Activated naive CD8-positive, alpha-beta T cell treated with anti-CD3 and anti-CD28 coated beads, Interleukin-2, amount 50 U/mL, for 24 hours (primary cell): ENCODE results near the gene SEMA4D.

ENCODE experiments used
- ATAC-seq: fragments of 150-1000 bp; cut with Tn5 transposase; one replicate; pipeline ENCODE4 v1.10.0; 2021
- DNase-seq: peaks from one replicate; pipeline ENCODE4 v3.0.0; 2021
- H3K27ac Mint-ChIP-seq: one replicate; pipeline ENCODE4 v1.8.0; 2021; ENCODE audit warnings: mild to moderate bottlenecking, mixed read lengths
- H3K27me3 Mint-ChIP-seq: one replicate; pipeline ENCODE4 v1.8.0; 2021; ENCODE audit warnings: mixed read lengths
- H3K36me3 Mint-ChIP-seq: one replicate; pipeline ENCODE4 v1.8.0; 2021; ENCODE audit warnings: low read depth, mixed read lengths
- H3K4me1 Mint-ChIP-seq: one replicate; pipeline ENCODE4 v1.8.0; 2021; ENCODE audit warnings: mixed read lengths
- H3K4me3 Mint-ChIP-seq: one replicate; pipeline ENCODE4 v1.8.0; 2021; ENCODE audit warnings: mild to moderate bottlenecking, moderate library complexity, mixed read lengths
- H3K9me3 Mint-ChIP-seq: one replicate; pipeline ENCODE4 v1.8.0; 2021; ENCODE audit warnings: mixed read lengths

The SEMA4D gene

DNA sequence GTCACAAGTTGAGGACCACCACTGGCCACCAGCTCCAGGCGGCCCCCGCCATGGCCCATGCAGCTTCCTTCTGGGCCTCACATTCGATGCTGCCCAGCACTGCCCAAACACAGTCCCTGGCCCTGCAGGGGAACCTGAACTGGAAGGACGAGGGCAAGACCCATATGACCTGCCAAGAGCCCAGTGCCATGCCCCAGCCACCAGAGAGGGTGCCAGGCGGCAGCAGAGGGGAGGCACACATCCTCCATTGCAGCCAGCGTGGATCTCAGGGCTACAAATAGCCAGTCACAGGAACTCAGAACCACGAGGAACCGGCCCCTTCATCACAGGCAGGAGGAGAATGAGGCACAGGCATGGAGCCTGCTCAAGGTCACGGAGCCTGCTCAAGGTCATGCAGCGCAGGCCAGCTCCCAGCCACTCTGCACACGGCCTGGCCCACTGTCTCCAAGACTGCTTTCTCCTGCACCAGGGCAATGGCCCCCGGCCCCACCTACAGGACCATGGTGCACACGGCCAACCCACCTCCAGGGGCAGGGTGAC, 69.6 kb downstream of the SEMA4D start:
- Mint-ChIP-seq H3K4me1 (peaks cover 98% of the 10 kb centered on the region), H3K27ac (peak overlapping the region; percentile 100), H3K4me3 (peak overlapping the region; percentile 68), H3K36me3 (peaks cover 52% of the 10 kb centered on the region), H3K9me3 (no peaks in the 10 kb centered on the region), H3K27me3 (no peaks in the 10 kb centered on the region)
- ATAC-seq (no peak), DNase-seq (no peak)

DNA sequence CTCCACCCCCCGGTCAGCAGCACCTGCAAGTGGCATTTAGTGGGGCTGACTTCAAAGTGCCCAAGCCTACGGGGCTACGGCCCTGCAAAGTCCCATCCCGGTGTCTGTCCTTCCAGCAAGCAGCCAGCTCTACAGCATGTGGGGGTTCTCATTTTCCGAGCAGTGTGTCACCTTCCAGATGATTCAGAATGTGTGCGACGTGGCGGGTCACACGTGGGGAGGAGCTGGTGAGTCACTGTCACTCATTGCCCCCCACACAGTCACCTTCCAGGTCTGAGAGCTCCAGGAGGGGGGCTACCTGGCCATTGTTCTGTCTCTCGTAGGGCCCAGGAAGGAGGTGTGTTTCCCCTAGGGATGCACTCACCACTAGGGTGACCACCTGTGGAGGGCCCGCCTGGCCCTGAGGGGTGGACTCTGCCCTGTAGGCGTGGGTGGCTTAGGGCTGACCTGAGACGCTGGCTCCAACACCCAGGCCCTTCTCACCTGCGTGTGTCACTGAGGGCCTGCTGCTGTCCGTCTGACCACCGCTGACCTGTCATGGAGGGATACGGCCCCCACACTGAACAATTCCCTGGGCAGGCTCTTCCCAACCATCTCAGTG, 70.2 kb downstream of the SEMA4D start:
- Mint-ChIP-seq H3K27me3 (no peaks in the 10 kb centered on the region), H3K36me3 (peaks cover 53% of the 10 kb centered on the region), H3K4me1 (peaks cover 99% of the 10 kb centered on the region), H3K27ac (peak overlapping the region; percentile 100), H3K4me3 (peak overlapping the region; percentile 68), H3K9me3 (no peaks in the 10 kb centered on the region)
- DNase-seq (peak; percentile 86), ATAC-seq (peak; percentile 70)

DNA sequence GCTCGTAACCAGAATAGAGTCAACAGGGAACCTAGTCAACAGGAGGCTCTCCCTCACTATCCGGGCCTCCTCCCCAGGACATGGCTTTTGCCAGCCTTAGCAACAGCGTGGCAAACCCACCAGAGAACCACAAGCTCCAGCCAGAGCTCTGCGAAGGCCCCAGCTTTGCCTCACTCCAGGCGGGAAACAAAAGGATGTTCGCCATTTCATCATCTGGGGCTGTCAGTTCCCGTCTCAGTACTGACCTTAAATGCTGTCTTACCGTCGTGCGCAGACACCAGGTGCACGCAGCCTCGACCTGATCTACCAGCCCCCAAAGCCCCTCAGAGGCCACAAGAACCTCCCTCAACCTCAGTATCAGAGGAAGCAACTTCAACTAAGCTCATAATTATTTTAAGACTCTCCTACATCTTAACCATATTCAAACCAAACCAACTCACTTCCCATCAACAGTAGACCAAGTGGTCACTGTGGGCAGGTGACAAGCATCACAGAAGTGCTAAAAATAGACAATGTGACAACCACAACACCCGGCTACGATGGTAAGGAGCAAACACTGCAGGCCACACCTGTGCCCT, 71.4 kb downstream of the SEMA4D start:
- peak; percentile 66 for DNase-seq

DNA sequence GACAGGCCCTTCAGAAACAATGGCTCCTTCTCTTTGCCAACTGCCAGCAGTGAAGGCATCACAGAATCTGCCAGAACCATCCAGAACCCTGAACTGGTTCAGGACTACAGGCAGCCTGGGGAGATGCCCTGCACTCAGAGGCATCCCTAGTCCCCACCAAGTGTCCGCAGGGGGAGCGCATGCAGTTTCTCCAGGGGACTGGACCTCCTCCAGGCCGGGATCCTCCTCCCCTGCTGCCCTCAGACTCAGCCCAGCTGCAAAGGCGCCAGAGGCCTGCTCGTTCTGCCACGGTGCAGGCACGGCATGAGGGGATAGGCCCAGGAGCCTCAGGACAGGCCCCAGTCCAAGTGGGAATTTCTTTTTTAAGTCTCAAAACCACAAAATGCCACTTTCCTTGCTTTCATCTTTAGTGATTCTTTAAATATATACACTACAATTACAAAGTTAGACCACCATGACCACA, 72.0 kb downstream of the SEMA4D start:
- H3K27ac Mint-ChIP-seq, result peak overlapping the region; percentile 100
- peak; percentile 6 for ATAC-seq
- DNase-seq, result peak; percentile 55
- H3K9me3 Mint-ChIP-seq, result no peaks in the 10 kb centered on the region
- peak overlapping the region; percentile 68 for H3K4me3 Mint-ChIP-seq
- no peaks in the 10 kb centered on the region for H3K27me3 Mint-ChIP-seq
- peaks cover 99% of the 10 kb centered on the region for H3K4me1 Mint-ChIP-seq
- H3K36me3 Mint-ChIP-seq, result peaks cover 60% of the 10 kb centered on the region

More for the DNA sequence above, 71.4 kb downstream of the SEMA4D start:
- Mint-ChIP-seq H3K36me3 (peaks cover 58% of the 10 kb centered on the region), H3K9me3 (no peaks in the 10 kb centered on the region), H3K4me1 (peaks cover 99% of the 10 kb centered on the region), H3K27me3 (no peaks in the 10 kb centered on the region), H3K27ac (peak overlapping the region; percentile 100), H3K4me3 (peak overlapping the region; percentile 68)
- peak; percentile 37 for ATAC-seq

DNA sequence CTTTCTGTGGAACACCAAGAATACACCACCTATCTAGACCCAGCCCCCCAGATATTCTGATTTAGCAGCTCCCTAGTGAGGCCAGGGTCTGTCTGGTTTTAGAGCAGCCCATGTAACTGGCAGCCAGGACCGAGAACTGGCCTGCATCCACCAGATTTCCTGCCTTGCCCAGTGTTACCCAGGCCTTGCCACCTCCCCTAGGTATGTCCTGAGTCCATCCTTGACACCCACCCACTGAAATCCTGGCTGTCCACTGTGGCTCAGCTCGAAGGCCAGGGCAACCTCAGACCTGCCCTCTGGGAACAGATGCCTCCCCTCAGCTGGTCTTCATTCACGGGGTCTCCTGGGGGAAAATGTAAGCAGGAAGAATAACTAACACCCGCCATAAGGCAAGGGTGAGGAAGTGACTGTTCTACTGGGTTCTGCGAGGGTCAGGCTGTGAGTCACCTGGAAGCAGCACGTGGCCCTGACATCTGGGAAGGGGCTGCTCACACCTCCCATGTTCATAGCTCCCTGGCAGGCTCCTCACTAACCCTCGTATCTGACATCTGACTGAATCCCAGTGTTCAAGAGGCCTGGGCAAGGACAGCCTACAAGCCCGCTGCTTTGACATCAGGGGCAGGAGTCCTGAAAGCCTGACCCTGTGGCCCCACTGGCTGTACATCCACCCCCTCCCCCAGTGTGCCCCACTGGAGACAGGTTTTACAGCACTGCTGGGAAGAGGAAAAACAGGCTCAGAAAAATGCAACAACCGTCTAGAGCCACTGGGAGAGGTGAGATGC, 72.7 kb downstream of the SEMA4D start:
- Mint-ChIP-seq H3K36me3 (peaks cover 61% of the 10 kb centered on the region), H3K27me3 (no peaks in the 10 kb centered on the region), H3K9me3 (no peaks in the 10 kb centered on the region), H3K27ac (peak overlapping the region; percentile 100), H3K4me1 (peaks cover 99% of the 10 kb centered on the region), H3K4me3 (peak overlapping the region; percentile 68)
- no peak for ATAC-seq
- DNase-seq, result no peak

DNA sequence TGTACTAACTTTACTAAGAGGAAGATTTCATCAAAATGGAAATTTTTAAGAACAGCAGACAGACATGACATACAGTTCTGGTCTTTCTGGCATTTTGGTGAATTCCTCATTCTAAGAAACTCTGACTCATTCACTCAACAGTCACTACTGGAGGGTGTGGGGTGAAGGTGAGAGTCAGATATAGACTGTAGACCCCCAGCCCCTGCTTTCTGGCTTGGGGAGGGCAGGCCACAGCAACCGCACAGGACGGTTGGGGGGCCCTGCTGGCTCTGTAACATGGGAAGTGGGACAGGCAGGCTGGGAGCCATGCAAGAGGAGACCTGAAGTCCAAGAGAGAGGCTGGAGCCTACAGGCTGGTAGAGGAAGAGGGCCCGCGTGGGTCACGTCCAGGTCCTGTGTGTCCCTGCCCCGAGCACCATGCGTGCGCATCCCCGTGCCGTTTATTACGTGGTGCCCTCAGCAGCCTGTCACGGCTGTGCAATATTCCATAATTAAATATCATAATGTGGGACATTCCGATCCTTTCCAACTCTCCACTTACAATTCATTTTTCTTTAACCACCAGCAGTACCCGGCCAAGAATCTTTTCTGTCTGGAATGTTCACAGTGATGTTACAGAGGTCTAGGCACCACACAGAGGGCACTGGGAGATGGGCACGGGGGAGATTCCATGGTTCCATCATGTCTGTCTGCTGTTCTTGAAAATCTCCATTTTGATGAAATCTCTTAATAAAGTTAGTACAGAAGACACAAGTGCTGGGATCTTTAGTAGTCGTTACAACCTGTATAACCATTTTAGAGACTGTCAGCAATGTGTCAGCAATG, 75.5 kb downstream of the SEMA4D start:
- ATAC-seq (peak; percentile 58), DNase-seq (peak; percentile 76)
- Mint-ChIP-seq H3K4me3 (peak overlapping the region; percentile 77), H3K27me3 (no peaks in the 10 kb centered on the region), H3K4me1 (peaks cover 99% of the 10 kb centered on the region), H3K27ac (peak overlapping the region; percentile 100), H3K36me3 (peaks cover 69% of the 10 kb centered on the region), H3K9me3 (no peaks in the 10 kb centered on the region)

DNA sequence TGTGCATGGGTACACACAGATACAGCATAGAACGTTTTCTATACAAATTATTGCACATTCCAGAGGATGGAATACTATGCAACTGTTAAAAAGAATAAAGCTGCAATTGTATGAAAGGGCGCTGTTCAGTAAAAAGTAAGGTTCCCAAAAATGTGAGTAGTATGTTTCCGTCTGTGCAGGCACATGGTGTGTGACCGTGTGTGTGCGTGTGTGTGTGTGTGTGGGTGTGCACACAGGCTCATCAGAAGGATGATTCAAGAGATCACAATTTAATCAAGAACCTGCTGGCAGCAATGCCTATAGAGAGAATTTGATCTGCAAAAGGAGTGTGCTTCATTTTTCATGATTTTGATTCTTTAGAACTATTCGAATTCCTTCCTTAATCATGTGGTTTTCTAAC, 76.3 kb downstream of the SEMA4D start:
- no peak for ATAC-seq
- Mint-ChIP-seq H3K36me3 (peaks cover 73% of the 10 kb centered on the region), H3K27me3 (no peaks in the 10 kb centered on the region), H3K4me1 (peaks cover 99% of the 10 kb centered on the region), H3K27ac (peak overlapping the region; percentile 100), H3K9me3 (peaks cover 7% of the 10 kb centered on the region), H3K4me3 (peak overlapping the region; percentile 77)
- no peak for DNase-seq

DNA sequence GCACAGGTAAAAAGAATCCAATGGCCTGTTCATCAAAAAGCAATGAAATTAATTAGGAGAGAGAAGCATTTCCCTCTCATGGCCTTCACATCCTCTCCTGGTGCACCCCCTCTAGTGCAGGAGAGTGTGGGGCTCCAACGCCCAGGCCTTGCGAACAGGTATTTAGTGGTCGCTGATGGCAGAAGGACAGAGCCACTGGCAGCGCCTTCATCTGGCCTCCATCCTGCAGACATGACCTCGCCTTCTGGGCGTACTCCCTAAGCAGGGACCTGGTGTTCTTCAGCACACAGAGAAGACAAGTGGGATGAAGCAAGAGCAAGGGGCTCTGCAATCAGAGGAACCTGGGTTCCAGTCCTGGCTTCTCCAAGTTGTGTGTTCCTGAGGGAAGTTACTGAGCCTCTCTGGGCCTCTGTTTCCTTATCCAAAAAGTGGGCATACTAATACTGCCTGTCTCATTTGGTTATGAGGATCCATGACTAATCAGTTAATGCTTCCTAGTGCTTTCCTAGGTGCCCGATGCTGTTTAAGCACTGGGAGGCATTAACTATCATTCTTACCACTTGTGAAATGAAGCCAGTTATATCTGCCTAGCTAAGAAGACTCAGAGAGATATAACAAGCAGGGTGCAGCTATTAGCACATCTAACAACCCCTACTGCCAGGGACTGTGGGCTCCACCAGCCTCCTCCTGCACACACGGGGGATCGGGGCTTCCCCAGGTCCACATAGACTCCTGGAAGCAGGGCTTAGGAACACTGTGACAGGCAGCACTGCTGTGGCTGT, 77.3 kb downstream of the SEMA4D start:
- Mint-ChIP-seq H3K36me3 (peaks cover 82% of the 10 kb centered on the region), H3K9me3 (peaks cover 10% of the 10 kb centered on the region)

DNA sequence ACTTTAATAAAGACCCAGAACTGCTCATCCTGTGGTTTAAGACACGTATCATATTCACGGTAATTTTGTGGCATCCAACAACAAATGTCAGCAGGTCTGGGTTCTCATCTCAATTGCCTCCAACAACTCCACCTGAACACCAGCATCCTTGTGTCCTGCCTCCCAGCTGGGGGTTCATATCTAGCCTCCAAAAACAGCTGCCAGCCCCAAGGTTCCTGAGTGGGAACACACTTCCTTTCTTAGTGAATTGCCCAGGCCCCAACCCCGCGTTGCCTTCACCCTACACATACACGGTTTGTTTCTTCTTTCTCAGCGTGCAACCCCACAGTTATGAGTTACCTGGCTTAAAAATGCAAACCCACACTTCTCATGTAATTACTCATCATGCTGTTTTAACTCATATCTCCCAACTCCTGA, 77.9 kb downstream of the SEMA4D start:
- Mint-ChIP-seq H3K27me3 (no peaks in the 10 kb centered on the region), H3K9me3 (peaks cover 10% of the 10 kb centered on the region), H3K36me3 (peaks cover 82% of the 10 kb centered on the region), H3K4me3 (peak overlapping the region; percentile 81), H3K27ac (peak overlapping the region; percentile 100), H3K4me1 (peaks cover 99% of the 10 kb centered on the region)
- DNase-seq (peak; percentile 51), ATAC-seq (peak; percentile 22)

More for the DNA sequence above, 77.3 kb downstream of the SEMA4D start:
- Mint-ChIP-seq H3K27ac (peak overlapping the region; percentile 100), H3K4me1 (peaks cover 99% of the 10 kb centered on the region), H3K27me3 (no peaks in the 10 kb centered on the region), H3K4me3 (peak overlapping the region; percentile 81)
- ATAC-seq (no peak), DNase-seq (no peak)

DNA sequence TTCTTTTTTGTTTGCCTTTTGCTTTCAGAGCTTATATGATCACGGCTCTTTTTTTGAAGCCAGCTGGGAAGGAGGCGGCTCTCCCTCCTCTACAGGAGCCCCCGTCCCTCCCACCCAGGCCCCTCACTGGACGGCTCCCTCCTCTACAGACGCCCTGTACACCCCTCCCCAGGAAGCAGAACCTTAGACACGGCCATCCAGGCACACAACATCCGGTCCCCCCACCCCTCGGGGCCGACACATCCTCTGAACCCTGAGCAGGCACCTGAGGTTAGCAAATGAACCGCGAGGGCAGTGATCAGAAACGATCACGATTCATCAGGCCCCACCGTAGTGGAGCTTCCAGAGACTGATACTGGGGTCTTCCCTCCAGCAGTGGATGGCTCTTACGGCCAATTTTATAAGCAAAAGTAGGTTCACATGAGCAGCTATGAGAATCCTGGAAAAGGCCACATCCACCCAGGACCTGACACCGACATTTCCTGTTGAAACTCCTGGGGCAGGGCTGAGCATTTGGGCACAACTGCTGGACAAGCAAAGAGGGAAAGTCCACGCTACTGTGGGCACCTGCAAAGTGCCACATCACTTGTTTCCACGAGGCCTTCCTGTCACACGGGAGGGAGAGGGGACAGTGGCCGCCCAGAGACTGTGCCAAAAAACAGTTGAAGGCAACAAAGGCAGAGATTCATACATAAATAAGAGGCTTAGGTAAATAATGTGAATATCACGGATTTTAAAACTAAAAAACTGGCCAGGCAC, 78.9 kb downstream of the SEMA4D start:
- Mint-ChIP-seq H3K36me3 (peaks cover 73% of the 10 kb centered on the region), H3K27me3 (no peaks in the 10 kb centered on the region), H3K4me1 (peaks cover 93% of the 10 kb centered on the region), H3K4me3 (peak overlapping the region; percentile 81), H3K27ac (peak overlapping the region; percentile 100), H3K9me3 (peaks cover 10% of the 10 kb centered on the region)
- ATAC-seq (peak; percentile 31), DNase-seq (peak; percentile 78)

DNA sequence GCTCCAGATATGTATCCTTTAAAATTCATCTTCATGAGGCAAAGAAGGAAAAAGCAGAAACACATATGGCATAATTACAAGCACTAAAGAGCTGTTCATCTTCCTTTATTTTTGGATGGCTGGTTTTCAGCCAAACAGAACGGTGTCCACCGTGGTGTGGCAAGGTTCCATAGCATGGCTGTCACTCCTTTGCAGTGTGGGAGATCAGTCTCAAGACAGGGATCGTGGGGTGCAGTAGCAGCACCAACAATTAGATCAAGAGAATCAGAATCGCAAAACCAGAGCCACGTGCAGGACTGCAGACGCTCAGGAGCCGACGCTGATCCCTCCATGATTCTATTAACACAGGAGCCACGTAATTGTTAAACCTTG, 79.5 kb downstream of the SEMA4D start:
- Mint-ChIP-seq H3K4me3 (peak overlapping the region; percentile 81), H3K27ac (peak overlapping the region; percentile 100), H3K4me1 (peaks cover 95% of the 10 kb centered on the region), H3K27me3 (no peaks in the 10 kb centered on the region), H3K36me3 (peaks cover 73% of the 10 kb centered on the region), H3K9me3 (peaks cover 10% of the 10 kb centered on the region)
- no peak for ATAC-seq
- DNase-seq, result no peak

DNA sequence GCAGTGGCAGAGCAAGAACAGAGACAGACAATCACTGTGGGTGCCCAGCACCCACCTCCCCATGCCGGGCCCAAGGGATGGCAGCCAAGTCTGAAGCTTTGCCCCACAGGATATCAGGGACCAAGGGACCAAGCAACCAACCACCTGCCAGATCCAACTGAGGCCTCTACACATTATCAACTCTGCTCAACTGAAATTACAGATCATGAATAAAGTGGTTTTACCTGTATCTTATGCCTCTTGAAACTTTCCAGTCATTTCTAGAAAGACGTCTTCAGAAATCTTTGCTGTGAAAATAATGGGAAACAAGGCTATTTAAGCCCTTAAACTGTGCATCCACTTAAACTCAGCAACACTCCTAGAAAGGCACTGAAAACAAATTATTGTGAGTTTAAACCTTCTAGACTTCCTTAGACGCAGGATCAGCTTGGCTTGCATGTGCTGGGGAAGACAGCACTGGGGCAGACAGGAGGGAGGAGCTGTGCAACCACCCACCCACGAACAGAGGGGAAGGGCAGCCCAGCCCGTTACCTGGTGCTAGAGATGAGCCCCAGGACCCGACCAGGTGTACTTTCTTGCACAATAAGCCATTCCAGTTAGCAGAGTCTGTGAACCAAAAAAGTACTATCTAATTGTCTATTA, 80.0 kb downstream of the SEMA4D start:
- peak overlapping the region; percentile 81 for H3K4me3 Mint-ChIP-seq
- peak overlapping the region; percentile 100 for H3K27ac Mint-ChIP-seq
- peaks cover 10% of the 10 kb centered on the region for H3K9me3 Mint-ChIP-seq
- ATAC-seq (no peak), DNase-seq (no peak)
- peaks cover 77% of the 10 kb centered on the region for H3K36me3 Mint-ChIP-seq
- H3K4me1 Mint-ChIP-seq, result peaks cover 95% of the 10 kb centered on the region
- H3K27me3 Mint-ChIP-seq, result no peaks in the 10 kb centered on the region
